MV-4-11 (cell line): ENCODE data around the gene EPHA6.
"Not testable (repeated sequence)": the region's sequence is repeated elsewhere in the genome, so short reads cannot be mapped to it uniquely, and the experiment has no call there.

ENCODE experiments used
- DNase-seq: peaks from one replicate; lab custom pipeline; 2025; lab: John Stamatoyannopoulos, UW

Gene EPHA6

GRCh38 chr3:97181704-97182103 lies 367.3 kb downstream of the EPHA6 start:
- DNase-seq, result no peak

GRCh38 chr3:97187771-97188170 lies 373.4 kb downstream of the EPHA6 start:
- no peak for DNase-seq

GRCh38 chr3:97189835-97190234 lies 375.4 kb downstream of the EPHA6 start:
- no peak for DNase-seq

- DNase-seq, result no peak
These were observed 382.7 kb downstream of the EPHA6 start for GRCh38 chr3:97197083-97197482.

GRCh38 chr3:97197830-97198229 lies 383.4 kb downstream of the EPHA6 start:
- no peak for DNase-seq

- DNase-seq, result no peak
These were observed 386.0 kb downstream of the EPHA6 start for GRCh38 chr3:97200387-97200786.

- no peak for DNase-seq
These were observed 387.4 kb downstream of the EPHA6 start for GRCh38 chr3:97201814-97202213.

- DNase-seq, result no peak
These were observed 414.6 kb downstream of the EPHA6 start for GRCh38 chr3:97228966-97229365.

- no peak for DNase-seq
These were observed 416.1 kb downstream of the EPHA6 start for GRCh38 chr3:97230486-97230885.

- no peak for DNase-seq
These were observed 418.1 kb downstream of the EPHA6 start for GRCh38 chr3:97232393-97233034.

GRCh38 chr3:97235179-97235578 lies 420.8 kb downstream of the EPHA6 start:
- no peak for DNase-seq

GRCh38 chr3:97235611-97236315 lies 421.4 kb downstream of the EPHA6 start:
- DNase-seq, result no peak

GRCh38 chr3:97241417-97241816 lies 427.0 kb downstream of the EPHA6 start:
- DNase-seq, result no peak

GRCh38 chr3:97245201-97245910 lies 431.0 kb downstream of the EPHA6 start:
- DNase-seq, result no peak

GRCh38 chr3:97256060-97256459 lies 441.7 kb downstream of the EPHA6 start:
- DNase-seq, result no peak

- no peak for DNase-seq
These were observed 443.7 kb downstream of the EPHA6 start for GRCh38 chr3:97257942-97258697.

GRCh38 chr3:97259263-97259662 lies 444.9 kb downstream of the EPHA6 start:
- DNase-seq, result no peak

GRCh38 chr3:97264180-97264579 lies 449.8 kb downstream of the EPHA6 start:
- DNase-seq, result no peak

GRCh38 chr3:97265237-97266005 lies 451.0 kb downstream of the EPHA6 start:
- no peak for DNase-seq

GRCh38 chr3:97269202-97269601 lies 454.8 kb downstream of the EPHA6 start:
- no peak for DNase-seq

- DNase-seq, result not testable (repeated sequence)
These were observed 462.6 kb downstream of the EPHA6 start for GRCh38 chr3:97276879-97277550.
